ENCODE measurements around the gene OVCH1. TPM values are rescaled to one million over a fixed set of nuclear protein-coding genes. Genes with fewer than 3 reads are reported as not detected.

Gene OVCH1
- polyA plus RNA-seq, 1 of the 3 experiments (the other 2 are of a cell fraction) = not detected

DNA sequence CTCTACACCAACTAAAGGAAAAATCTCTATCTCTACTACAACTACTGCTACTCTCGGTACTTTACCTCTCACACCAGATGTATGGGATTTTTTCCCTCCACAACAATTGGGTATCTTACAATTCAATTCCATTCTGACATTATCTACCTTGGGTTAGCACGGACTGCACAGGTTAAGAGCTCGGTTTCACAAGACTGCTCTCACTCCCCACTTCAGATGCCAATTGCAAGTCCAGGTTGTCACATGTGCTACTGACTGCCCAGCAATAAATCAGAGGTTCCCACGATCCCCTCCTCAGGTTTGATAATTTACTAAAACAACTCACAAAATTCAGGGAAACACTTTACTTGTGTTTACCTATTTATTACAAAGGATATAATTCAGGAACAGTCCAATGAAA, 58.0 kb downstream of the OVCH1 start:
- H3K4me3 ChIP-seq (ENCODE audit: low read depth in 2 of 2, low read length in 1 of 2) = no peak overlapping the region
- no peaks in the 10 kb centered on the region for H3K4me1 ChIP-seq (ENCODE audit: control insufficient read depth in 1 of 2, insufficient read depth in 2 of 2, low read depth in 1 of 2, low read length in 1 of 2)
- H3F3A ChIP-seq (replicated peaks; ENCODE audit: insufficient read depth) = no peaks in the 10 kb centered on the region
- TF ChIP-seq, protein P1, sequence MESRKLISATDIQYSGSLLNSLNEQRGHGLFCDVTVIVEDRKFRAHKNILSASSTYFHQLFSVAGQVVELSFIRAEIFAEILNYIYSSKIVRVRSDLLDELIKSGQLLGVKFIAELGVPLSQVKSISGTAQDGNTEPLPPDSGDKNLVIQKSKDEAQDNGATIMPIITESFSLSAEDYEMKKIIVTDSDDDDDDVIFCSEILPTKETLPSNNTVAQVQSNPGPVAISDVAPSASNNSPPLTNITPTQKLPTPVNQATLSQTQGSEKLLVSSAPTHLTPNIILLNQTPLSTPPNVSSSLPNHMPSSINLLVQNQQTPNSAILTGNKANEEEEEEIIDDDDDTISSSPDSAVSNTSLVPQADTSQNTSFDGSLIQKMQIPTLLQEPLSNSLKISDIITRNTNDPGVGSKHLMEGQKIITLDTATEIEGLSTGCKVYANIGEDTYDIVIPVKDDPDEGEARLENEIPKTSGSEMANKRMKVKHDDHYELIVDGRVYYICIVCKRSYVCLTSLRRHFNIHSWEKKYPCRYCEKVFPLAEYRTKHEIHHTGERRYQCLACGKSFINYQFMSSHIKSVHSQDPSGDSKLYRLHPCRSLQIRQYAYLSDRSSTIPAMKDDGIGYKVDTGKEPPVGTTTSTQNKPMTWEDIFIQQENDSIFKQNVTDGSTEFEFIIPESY (IDR thresholded peaks at IDR 0.05; ENCODE audit: borderline replicate concordance, low read depth) = no peak
- TF ChIP-seq RAD21 (IDR thresholded peaks at IDR 0.05; ENCODE audit: low read length) = no peak
- no peak for TF ChIP-seq CHD2 (IDR thresholded peaks at IDR 0.05; ENCODE audit: low read length, partially characterized antibody)
- no peak for TF ChIP-seq TCF12 (IDR thresholded peaks at IDR 0.05)
- TF ChIP-seq GATA2 (CRISPR knock-in tag; IDR thresholded peaks at IDR 0.05) = no peak
- no peak for TF ChIP-seq MXI1 (IDR thresholded peaks at IDR 0.05; ENCODE audit: low read depth, low read length)
- TF ChIP-seq EP300 (IDR thresholded peaks at IDR 0.05; ENCODE audit: borderline replicate concordance in 1 of 2, low read depth in 1 of 2, low read length in 1 of 2) = no peak
- TF ChIP-seq, protein P2, sequence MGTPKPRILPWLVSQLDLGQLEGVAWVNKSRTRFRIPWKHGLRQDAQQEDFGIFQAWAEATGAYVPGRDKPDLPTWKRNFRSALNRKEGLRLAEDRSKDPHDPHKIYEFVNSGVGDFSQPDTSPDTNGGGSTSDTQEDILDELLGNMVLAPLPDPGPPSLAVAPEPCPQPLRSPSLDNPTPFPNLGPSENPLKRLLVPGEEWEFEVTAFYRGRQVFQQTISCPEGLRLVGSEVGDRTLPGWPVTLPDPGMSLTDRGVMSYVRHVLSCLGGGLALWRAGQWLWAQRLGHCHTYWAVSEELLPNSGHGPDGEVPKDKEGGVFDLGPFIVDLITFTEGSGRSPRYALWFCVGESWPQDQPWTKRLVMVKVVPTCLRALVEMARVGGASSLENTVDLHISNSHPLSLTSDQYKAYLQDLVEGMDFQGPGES (IDR thresholded peaks at IDR 0.05; ENCODE audit: low read depth, low read length) = no peak
- TF ChIP-seq, protein P3, sequence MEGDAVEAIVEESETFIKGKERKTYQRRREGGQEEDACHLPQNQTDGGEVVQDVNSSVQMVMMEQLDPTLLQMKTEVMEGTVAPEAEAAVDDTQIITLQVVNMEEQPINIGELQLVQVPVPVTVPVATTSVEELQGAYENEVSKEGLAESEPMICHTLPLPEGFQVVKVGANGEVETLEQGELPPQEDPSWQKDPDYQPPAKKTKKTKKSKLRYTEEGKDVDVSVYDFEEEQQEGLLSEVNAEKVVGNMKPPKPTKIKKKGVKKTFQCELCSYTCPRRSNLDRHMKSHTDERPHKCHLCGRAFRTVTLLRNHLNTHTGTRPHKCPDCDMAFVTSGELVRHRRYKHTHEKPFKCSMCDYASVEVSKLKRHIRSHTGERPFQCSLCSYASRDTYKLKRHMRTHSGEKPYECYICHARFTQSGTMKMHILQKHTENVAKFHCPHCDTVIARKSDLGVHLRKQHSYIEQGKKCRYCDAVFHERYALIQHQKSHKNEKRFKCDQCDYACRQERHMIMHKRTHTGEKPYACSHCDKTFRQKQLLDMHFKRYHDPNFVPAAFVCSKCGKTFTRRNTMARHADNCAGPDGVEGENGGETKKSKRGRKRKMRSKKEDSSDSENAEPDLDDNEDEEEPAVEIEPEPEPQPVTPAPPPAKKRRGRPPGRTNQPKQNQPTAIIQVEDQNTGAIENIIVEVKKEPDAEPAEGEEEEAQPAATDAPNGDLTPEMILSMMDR (IDR thresholded peaks at IDR 0.05) = no peak
- no peak for TF ChIP-seq ELF1 (IDR thresholded peaks at IDR 0.05)
- TF ChIP-seq, protein P4, sequence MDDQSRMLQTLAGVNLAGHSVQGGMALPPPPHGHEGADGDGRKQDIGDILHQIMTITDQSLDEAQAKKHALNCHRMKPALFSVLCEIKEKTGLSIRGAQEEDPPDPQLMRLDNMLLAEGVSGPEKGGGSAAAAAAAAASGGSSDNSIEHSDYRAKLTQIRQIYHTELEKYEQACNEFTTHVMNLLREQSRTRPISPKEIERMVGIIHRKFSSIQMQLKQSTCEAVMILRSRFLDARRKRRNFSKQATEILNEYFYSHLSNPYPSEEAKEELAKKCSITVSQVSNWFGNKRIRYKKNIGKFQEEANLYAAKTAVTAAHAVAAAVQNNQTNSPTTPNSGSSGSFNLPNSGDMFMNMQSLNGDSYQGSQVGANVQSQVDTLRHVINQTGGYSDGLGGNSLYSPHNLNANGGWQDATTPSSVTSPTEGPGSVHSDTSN (IDR thresholded peaks at IDR 0.05) = no peak
- TF ChIP-seq, protein P5, sequence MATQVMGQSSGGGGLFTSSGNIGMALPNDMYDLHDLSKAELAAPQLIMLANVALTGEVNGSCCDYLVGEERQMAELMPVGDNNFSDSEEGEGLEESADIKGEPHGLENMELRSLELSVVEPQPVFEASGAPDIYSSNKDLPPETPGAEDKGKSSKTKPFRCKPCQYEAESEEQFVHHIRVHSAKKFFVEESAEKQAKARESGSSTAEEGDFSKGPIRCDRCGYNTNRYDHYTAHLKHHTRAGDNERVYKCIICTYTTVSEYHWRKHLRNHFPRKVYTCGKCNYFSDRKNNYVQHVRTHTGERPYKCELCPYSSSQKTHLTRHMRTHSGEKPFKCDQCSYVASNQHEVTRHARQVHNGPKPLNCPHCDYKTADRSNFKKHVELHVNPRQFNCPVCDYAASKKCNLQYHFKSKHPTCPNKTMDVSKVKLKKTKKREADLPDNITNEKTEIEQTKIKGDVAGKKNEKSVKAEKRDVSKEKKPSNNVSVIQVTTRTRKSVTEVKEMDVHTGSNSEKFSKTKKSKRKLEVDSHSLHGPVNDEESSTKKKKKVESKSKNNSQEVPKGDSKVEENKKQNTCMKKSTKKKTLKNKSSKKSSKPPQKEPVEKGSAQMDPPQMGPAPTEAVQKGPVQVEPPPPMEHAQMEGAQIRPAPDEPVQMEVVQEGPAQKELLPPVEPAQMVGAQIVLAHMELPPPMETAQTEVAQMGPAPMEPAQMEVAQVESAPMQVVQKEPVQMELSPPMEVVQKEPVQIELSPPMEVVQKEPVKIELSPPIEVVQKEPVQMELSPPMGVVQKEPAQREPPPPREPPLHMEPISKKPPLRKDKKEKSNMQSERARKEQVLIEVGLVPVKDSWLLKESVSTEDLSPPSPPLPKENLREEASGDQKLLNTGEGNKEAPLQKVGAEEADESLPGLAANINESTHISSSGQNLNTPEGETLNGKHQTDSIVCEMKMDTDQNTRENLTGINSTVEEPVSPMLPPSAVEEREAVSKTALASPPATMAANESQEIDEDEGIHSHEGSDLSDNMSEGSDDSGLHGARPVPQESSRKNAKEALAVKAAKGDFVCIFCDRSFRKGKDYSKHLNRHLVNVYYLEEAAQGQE (IDR thresholded peaks at IDR 0.05; ENCODE audit: low read depth, low read length) = no peak
- TF ChIP-seq RFX5 (IDR thresholded peaks at IDR 0.05; ENCODE audit: low read length) = no peak
- TF ChIP-seq NFIC (IDR thresholded peaks at IDR 0.05; ENCODE audit: borderline replicate concordance) = no peak
- no peak overlapping the region for H3K9ac ChIP-seq
- no peaks in the 10 kb centered on the region for H3K9me3 ChIP-seq
- H3K79me2 ChIP-seq (ENCODE audit: insufficient read depth) = no peaks in the 10 kb centered on the region
- CTCF ChIA-PET = no interaction called here
- H3K4me2 ChIP-seq = no peak overlapping the region
- POLR2A ChIA-PET = no interaction called here
- H3K27ac ChIP-seq (ENCODE audit: low read depth in 2 of 2, low read length in 1 of 2) = no peak overlapping the region
- 19% methylated on average over 4 of the region's 4 CpGs for WGBS (ENCODE audit: low lambda C conversion rate)
- H4K20me1 ChIP-seq (ENCODE audit: insufficient read depth) = no peaks in the 10 kb centered on the region
- H3K36me3 ChIP-seq (replicated peaks in 1 of 2; ENCODE audit: control insufficient read depth in 1 of 2, insufficient read depth in 2 of 2, low read length in 1 of 2) = no peaks in the 10 kb centered on the region
- H3K9me2 ChIP-seq = no peaks in the 10 kb centered on the region
- no peak overlapping the region for H2AFZ ChIP-seq (ENCODE audit: low read depth)
- no peaks in the 10 kb centered on the region for H3K27me3 ChIP-seq (ENCODE audit: insufficient read depth)
- DNase-seq = no peak

Data from SK-N-SH (cell line).